ENCODE measurements around the gene DDC.
"Not testable (repeated sequence)": the region's sequence is repeated elsewhere in the genome, so short reads cannot be mapped to it uniquely, and the experiment has no call there.

DDC gene

GRCh38 chr7:50554431-50555322 lies 10.5 kb downstream of the DDC start:
- no peak for DNase-seq (ENCODE audit: low read depth)

GRCh38 chr7:50553973-50554372 lies 11.2 kb downstream of the DDC start:
- DNase-seq (ENCODE audit: low read depth): no peak

GRCh38 chr7:50552921-50553320 lies 12.3 kb downstream of the DDC start:
- no peak for DNase-seq (ENCODE audit: low read depth)

GRCh38 chr7:50552139-50552538 lies 13.1 kb downstream of the DDC start:
- DNase-seq (ENCODE audit: low read depth): no peak

- DNase-seq (ENCODE audit: low read depth): not testable (repeated sequence)
Measured at GRCh38 chr7:50545613-50546012, 19.6 kb downstream of the DDC start.

GRCh38 chr7:50544992-50545391 lies 20.2 kb downstream of the DDC start:
- DNase-seq (ENCODE audit: low read depth): no peak

- no peak for DNase-seq (ENCODE audit: low read depth)
Measured at GRCh38 chr7:50543776-50544442, 21.3 kb downstream of the DDC start.

GRCh38 chr7:50542132-50542531 lies 23.1 kb downstream of the DDC start:
- DNase-seq (ENCODE audit: low read depth): no peak

- DNase-seq (ENCODE audit: low read depth): no peak
Measured at GRCh38 chr7:50540785-50541579, 24.2 kb downstream of the DDC start.

GRCh38 chr7:50539725-50540124 lies 25.5 kb downstream of the DDC start:
- DNase-seq (ENCODE audit: low read depth): no peak

- DNase-seq (ENCODE audit: low read depth): no peak
Measured at GRCh38 chr7:50538478-50538877, 26.7 kb downstream of the DDC start.

- DNase-seq (ENCODE audit: low read depth): no peak
Measured at GRCh38 chr7:50537417-50537816, 27.8 kb downstream of the DDC start.

GRCh38 chr7:50535291-50535711 lies 29.9 kb downstream of the DDC start:
- DNase-seq (ENCODE audit: low read depth): not testable (repeated sequence)

GRCh38 chr7:50534690-50535290 lies 30.4 kb downstream of the DDC start:
- DNase-seq (ENCODE audit: low read depth): no peak

GRCh38 chr7:50533866-50534265 lies 31.3 kb downstream of the DDC start:
- no peak for DNase-seq (ENCODE audit: low read depth)

- DNase-seq (ENCODE audit: low read depth): no peak
Measured at GRCh38 chr7:50531928-50532327, 33.3 kb downstream of the DDC start.

GRCh38 chr7:50531401-50531911 lies 33.7 kb downstream of the DDC start:
- DNase-seq (ENCODE audit: low read depth): no peak

- no peak for DNase-seq (ENCODE audit: low read depth)
Measured at GRCh38 chr7:50530766-50531165, 34.4 kb downstream of the DDC start.

GRCh38 chr7:50529093-50529862 lies 35.9 kb downstream of the DDC start:
- DNase-seq (ENCODE audit: low read depth): no peak

- DNase-seq (ENCODE audit: low read depth): no peak
Measured at GRCh38 chr7:50528266-50529092, 36.7 kb downstream of the DDC start.
